Body of pancreas (tissue), 4 donors: ENCODE measurements around the gene ARHGDIB. TPM values are rescaled to one million over a fixed set of nuclear protein-coding genes. Genes with fewer than 3 reads are reported as not detected.

ENCODE experiments used
- ATAC-seq: fragments of 150-250 bp; one replicate; pipeline ENCODE4 v1.9.1; 2016
- DNase-seq, 4 donors: peaks; one replicate each; pipeline ENCODE4 v3.0.0-alpha.2; 2019
- H3K27ac ChIP-seq, 4 donors: fragments of 200-600 bp; sonication (generic); 1 replicate in 3 of 4; 2 replicates in 1 of 4; pipeline versions ENCODE4 v1.5.1 to v1.6.1; 2016 to 2019; ENCODE audit warnings: mild to moderate bottlenecking in 1 of 4, mixed read lengths in 1 of 4, moderate library complexity in 1 of 4
- H3K27me3 ChIP-seq, 2 donors: fragments of 200-600 bp; sonication (generic); one replicate each; pipeline ENCODE4 v1.6.0; 2016; ENCODE audit warnings: mild to moderate bottlenecking in 1 of 2
- H3K36me3 ChIP-seq, 2 donors: fragments of 200-600 bp; sonication (generic); replicated peaks in 1 of 2; 2 replicates each; pipeline ENCODE4 v1.5.1; 2016; ENCODE audit warnings: low read depth in 2 of 2; ENCODE audit not compliant: insufficient read depth in 1 of 2
- H3K4me1 ChIP-seq: fragments of 200-600 bp; sonication (generic); one replicate; pipeline ENCODE4 v1.6.0; 2016
- H3K4me3 ChIP-seq, 2 donors: fragments of 200-600 bp; sonication (generic); 1 replicate in 1 of 2; 2 replicates in 1 of 2; pipeline ENCODE4 v1.5.1; 2016 to 2019
- H3K9me3 ChIP-seq, 3 donors: fragments of 200-600 bp; sonication (generic); 1 replicate in 2 of 3; 2 replicates in 1 of 3; pipeline ENCODE4 v1.5.1; 2016
- POLR2A ChIP-seq, 3 donors: fragments of 450-650 bp; IDR thresholded peaks; one replicate each; pipeline ENCODE4 v1.6.1; 2016; ENCODE audit warnings: antibody characterized with exemption in 3 of 3, mild to moderate bottlenecking in 2 of 3
- WGBS, 2 donors: methylation state at CpG; one replicate each; pipeline ENCODE4 v1.1.5; 2017; 5-methylcytosine and 5-hydroxymethylcytosine counted together
- intact Hi-C: fragments of 100-400 bp; cut with DNase I; formaldehyde crosslinking; loops from one replicate; pipeline ENCODE4 v1.15.1; 2023
- total RNA-seq, 2 donors: library from RNA; depleted of rRNA; stranded (reverse); fragments of >200 nt; gene quantifications; one replicate each; pipeline ENCODE4 v1.1.0, GENCODE V29; 2016
- TF ChIP-seq, protein P1 (sequence below), 7 experiments: fragments of 450-650 bp in 4 of 7; fragments of 200-600 bp in 3 of 7; sonication (generic) in 3 of 7; IDR thresholded peaks; one replicate each; pipeline ENCODE4 v1.5.1; 2016 to 2019; ENCODE audit warnings: antibody characterized with exemption in 7 of 7

ARHGDIB gene
- total RNA-seq, 2 donors from 2014 or later: 19.8 to 36.6 TPM

DNA sequence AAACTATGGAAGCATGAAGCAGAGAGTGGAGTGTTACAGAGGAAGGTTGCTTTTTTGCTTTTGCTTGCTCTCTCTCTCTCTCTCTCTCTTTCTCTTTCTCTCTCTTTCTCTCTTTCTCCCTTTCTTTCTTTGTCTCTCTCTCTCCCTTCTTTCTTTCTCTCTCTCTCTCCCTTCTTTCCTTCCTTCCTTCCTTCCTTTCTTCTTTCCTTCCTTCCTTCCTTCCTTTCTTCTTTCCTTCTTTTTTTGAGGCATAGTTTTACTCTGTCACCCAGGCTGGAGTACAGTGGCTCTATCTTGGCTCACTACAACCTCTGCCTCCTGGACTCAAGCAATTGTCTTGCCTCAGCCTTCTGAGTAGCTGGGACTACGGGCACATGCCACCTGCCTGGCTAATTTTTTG is 7.6 kb downstream of the ARHGDIB start:
- Histone ChIP-seq H3K27me3 (no peaks in the 10 kb centered on the region), H3K4me1 (peaks cover 9% of the 10 kb centered on the region), H3K27ac (no peak overlapping the region), H3K36me3 (no peaks in the 10 kb centered on the region), H3K4me3 (no peak overlapping the region), H3K9me3 (no peaks in the 10 kb centered on the region)
- no peak for ATAC-seq
- intact Hi-C loops: no loop called here
- 88 to 100% methylated on average over 1 of the region's 1 CpG for WGBS, 2 donors
- no peak for DNase-seq
- TF ChIP-seq POLR2A (IDR thresholded peaks at IDR 0.05): no peak
- TF ChIP-seq, protein P1, sequence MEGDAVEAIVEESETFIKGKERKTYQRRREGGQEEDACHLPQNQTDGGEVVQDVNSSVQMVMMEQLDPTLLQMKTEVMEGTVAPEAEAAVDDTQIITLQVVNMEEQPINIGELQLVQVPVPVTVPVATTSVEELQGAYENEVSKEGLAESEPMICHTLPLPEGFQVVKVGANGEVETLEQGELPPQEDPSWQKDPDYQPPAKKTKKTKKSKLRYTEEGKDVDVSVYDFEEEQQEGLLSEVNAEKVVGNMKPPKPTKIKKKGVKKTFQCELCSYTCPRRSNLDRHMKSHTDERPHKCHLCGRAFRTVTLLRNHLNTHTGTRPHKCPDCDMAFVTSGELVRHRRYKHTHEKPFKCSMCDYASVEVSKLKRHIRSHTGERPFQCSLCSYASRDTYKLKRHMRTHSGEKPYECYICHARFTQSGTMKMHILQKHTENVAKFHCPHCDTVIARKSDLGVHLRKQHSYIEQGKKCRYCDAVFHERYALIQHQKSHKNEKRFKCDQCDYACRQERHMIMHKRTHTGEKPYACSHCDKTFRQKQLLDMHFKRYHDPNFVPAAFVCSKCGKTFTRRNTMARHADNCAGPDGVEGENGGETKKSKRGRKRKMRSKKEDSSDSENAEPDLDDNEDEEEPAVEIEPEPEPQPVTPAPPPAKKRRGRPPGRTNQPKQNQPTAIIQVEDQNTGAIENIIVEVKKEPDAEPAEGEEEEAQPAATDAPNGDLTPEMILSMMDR (IDR thresholded peaks at IDR 0.05): no peak

DNA sequence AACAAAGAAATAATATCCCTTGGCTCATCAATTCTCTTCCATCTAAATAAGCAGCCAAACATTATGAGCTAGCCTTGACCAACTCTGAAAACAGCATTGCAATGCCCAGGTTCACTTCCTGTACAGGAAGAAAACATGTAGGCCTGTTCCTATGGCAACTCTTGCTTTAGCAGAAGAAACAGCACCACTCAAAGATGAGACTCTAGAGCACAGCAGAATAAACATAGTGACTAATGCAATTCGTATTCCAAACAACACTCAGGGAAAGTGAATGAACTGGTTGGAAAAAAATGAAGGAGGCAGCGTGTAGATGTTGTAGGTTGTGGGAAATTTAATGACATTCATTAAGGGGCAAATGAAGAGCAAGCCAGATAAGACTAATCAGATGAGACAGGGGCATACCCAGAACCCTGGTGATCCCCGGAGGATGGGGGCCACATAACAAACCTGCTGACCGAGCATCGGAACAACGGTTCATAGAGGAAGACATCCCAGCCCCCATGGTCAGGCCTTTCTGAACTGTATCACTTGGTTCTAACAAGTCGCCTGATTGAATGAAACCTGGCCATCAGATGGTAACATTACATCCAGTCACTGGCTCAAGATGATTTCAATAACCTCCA is 9.0 kb downstream of the ARHGDIB start:
- Histone ChIP-seq H3K4me1 (peaks cover 22% of the 10 kb centered on the region), H3K9me3 (no peaks in the 10 kb centered on the region), H3K36me3 (no peaks in the 10 kb centered on the region), H3K4me3 (no peak overlapping the region), H3K27me3 (no peaks in the 10 kb centered on the region), H3K27ac (peak overlapping the region in 2 of 4 donors; percentile 15 to 30)
- DNase-seq (peak in 1 of 4 donors; percentile 48), ATAC-seq (peak; percentile 62)
- intact Hi-C loops: no loop called here
- no peak for TF ChIP-seq POLR2A (IDR thresholded peaks at IDR 0.05)
- TF ChIP-seq, protein P1 (IDR thresholded peaks at IDR 0.05): no peak
- WGBS, 2 donors: 63 to 67% methylated on average over 7 of the region's 7 CpGs

DNA sequence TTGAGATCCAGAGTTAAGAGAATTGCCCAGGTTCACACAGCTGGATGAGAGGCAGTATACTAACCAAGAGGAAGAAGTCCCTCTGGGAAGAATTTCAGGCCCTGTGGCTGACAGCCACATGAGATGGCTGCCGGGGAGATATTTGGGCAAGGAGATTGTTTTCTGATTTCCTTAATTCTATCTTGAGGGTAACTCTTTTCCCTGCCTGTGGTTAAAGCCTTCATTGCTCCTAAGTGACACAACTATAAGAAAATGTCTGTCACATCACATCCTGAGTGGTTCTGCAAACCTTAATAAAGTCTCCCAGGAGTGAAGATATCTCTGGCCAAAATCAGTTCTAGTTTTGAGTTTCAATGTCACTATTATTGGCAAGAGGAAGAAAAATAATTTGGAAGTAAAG is 9.6 kb downstream of the ARHGDIB start:
- no peak overlapping the region for H3K4me3 ChIP-seq
- TF ChIP-seq, protein P1 (IDR thresholded peaks at IDR 0.05): no peak
- no peak for TF ChIP-seq POLR2A (IDR thresholded peaks at IDR 0.05)
- H3K36me3 ChIP-seq: no peaks in the 10 kb centered on the region
- ATAC-seq: no peak
- H3K4me1 ChIP-seq: peaks cover 26% of the 10 kb centered on the region
- H3K9me3 ChIP-seq: no peaks in the 10 kb centered on the region
- peak overlapping the region in 2 of 4 donors; percentile 15 to 27 for H3K27ac ChIP-seq
- intact Hi-C loops: no loop called here
- no peak for DNase-seq
- WGBS, 2 donors: 53 to 76% methylated on average over 1 of the region's 1 CpG
- H3K27me3 ChIP-seq: no peaks in the 10 kb centered on the region

DNA sequence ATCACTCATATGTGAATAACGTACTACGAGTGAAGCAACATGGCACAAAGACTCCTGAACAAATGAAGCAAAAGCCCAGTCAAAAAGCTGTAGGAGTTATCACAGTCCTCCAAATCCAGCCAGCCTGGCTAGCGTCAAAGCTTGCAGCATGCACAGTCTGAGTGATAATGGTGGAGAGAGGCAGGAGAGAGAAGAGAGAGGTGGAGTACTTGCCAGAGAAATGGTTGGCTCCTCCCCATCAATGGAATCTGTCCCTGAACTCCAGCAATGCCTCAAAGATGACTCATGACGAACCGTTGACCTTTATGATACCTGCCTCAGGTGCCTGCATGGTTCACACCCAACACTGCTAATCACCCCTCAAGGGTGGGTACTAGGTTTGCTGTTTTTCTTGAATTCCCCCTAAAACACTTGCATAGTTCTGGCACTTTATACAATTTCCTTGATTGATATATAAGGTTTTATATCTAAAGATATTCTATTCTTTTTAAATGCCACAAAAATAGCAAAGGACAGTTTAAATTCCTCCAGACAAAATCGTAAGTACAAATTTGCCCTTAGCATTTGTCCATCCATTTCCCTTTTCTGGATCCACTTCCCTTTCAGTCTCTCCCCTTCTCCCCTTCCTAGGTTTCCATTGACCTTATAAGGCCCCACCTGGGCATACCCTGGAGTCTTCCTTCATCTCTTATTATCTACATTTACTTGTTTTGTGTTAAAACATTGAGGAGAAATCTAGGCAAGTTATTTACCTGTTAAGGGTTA is 10.2 kb downstream of the ARHGDIB start:
- intact Hi-C loops: no loop called here
- Histone ChIP-seq H3K27ac (no peak overlapping the region), H3K4me1 (peaks cover 28% of the 10 kb centered on the region), H3K27me3 (no peaks in the 10 kb centered on the region), H3K4me3 (no peak overlapping the region), H3K36me3 (no peaks in the 10 kb centered on the region), H3K9me3 (no peaks in the 10 kb centered on the region)
- 61 to 67% methylated on average over 6 of the region's 6 CpGs for WGBS, 2 donors
- TF ChIP-seq, protein P1 (IDR thresholded peaks at IDR 0.05): no peak
- TF ChIP-seq POLR2A (IDR thresholded peaks at IDR 0.05): no peak
- DNase-seq: no peak
- ATAC-seq: no peak
